ENCODE measurements around the gene DBX1.
"Not testable (repeated sequence)": the region's sequence is repeated elsewhere in the genome, so short reads cannot be mapped to it uniquely, and the experiment has no call there.

DBX1 gene

GRCh38 chr11:20161230-20161918 lies 1.1 kb upstream of the DBX1 start:
- DNase-seq (ENCODE audit: low read depth): no peak

GRCh38 chr11:20159466-20160381 lies 551 bp downstream of the DBX1 start:
- no peak for DNase-seq (ENCODE audit: low read depth)

DNA sequence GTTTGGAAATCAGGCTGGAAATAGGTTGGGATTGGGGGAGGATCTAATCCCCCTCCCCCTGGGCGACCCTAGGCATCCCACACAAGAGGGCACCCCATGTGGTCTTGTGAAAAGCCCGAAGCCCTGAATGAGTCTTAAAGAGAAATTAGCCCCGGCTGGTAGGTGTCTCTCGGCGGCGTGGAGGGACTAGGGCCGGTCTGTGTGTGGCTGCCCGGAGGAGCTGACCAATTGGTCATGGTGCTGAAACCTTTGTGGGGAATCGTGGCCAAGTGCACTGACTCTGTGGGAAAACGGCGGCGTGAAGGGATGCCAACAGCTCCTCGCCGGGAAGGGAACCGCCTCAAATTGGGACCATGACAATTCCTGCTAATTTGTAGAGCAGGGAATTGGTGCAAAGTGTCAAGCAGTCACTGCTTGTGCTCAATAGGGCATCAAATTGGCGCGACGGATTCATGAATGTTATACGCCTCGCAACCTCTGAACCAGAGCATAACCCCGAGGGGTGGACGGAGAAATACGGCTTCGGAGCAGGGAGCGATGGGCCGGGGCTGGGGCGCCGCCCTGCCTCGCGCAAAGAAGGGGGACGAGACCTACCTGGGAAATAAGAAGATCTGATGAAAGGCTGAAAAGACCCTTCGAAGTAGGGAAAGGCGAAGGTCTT lies 1.5 kb downstream of the DBX1 start:
- no peak for DNase-seq (ENCODE audit: low read depth)

DNA sequence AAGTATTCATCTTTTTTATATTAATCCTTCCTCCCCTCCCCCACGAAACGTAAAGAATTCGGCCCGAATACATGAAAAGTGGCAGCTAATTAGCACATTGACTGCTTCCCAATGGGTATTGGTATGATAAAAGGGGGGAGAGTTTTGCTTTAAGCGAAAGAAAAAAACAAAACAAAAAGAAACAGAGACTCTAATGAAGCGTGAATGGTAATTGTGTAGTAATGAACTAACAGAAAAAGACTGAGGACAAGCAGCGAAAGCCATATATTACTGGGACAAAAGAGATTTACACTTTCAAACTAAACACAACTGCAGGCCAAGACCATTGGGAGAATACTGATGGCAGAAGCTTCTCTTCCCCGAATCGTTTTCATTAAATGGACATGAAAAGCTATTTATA lies 2.5 kb downstream of the DBX1 start:
- no peak for DNase-seq (ENCODE audit: low read depth)

DNA sequence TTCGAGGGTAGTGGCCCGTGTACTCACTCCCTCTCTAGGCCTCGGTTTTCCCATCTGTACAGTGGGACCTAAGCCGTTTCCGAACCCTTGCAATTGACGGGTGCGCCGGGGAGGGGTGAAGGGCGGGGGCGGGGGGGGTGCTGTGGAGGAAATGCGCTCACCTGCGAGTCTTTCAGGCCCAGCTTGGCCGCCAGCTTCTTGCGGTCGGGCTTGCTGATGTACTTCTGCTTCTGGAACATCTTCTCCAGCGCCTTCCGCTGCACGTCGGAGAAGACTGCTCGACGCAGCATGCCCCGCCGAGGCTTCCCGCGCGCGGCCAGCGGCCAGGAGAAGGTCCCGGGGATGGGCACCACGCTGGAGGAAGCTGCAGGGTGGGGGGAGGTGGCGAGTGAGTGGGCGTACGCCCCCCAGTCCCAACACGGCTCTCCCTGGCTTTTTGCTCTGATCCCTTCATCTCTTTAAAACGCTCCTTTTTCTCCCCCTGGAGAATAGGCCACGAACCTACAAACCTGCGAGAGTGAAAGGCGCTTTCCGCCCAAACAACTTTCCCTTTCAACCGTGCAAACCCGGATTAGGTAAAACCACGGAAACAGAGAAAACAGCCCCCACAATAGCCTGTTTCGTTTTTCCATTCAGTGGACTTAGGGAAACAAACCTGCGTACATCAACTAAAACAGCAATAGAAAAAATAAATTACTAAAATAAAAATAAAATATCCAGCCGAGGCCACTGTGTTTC lies 3.2 kb downstream of the DBX1 start:
- DNase-seq (ENCODE audit: low read depth): no peak

- DNase-seq (ENCODE audit: low read depth): no peak
These were observed 3.9 kb downstream of the DBX1 start for GRCh38 chr11:20156280-20156875.

DNA sequence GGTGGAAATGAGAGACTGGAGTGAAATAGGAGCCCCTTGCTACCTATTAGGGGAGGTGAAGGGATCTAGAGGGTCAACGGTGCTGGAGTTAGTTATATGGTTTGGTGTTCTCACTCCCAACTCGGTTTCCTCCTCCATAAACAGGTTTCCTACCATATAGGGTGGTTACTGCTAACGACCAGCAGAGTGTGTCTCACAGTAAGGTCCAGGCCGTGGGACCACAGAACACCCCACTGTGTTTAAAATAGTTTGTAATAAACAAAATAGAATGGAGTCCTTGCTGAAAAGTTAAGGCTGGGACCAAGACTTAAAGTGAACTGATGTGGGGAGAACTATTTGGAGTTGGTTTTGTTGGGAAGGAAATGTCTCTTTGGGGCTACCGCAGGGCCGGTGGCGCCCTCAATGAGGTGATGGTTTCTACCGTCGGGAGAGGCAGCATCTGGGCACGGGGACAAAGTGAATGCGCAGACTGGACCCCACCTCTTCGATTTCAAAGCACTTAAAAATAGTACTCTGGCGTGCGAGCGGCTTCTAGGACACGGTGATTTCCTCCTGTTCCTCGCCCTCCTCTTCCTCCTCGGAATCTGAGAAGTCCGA lies 4.5 kb downstream of the DBX1 start:
- no peak for DNase-seq (ENCODE audit: low read depth)

GRCh38 chr11:20154381-20154780 lies 5.9 kb downstream of the DBX1 start:
- no peak for DNase-seq (ENCODE audit: low read depth)

DNA sequence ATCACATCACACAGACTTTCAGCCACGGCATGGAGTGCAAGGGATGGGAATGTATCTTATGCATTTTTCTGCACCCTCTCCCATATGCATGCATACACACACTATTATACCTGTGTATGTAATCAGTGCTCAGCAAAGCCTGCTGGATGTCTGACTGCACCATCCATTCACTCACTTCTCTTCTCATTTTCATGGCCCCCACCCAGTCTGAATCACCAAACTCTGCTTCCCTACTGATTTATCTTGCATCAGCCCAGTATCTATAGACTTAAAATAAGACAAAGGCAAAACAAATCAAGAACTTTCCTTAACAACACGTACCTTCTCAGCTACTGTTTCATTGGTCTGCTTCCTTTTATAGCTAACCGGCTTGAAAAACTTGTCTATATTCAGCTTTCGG lies 21.6 kb downstream of the DBX1 start:
- no peak for DNase-seq (ENCODE audit: low read depth)

GRCh38 chr11:20137637-20138036 lies 22.6 kb downstream of the DBX1 start:
- no peak for DNase-seq (ENCODE audit: low read depth)

DNA sequence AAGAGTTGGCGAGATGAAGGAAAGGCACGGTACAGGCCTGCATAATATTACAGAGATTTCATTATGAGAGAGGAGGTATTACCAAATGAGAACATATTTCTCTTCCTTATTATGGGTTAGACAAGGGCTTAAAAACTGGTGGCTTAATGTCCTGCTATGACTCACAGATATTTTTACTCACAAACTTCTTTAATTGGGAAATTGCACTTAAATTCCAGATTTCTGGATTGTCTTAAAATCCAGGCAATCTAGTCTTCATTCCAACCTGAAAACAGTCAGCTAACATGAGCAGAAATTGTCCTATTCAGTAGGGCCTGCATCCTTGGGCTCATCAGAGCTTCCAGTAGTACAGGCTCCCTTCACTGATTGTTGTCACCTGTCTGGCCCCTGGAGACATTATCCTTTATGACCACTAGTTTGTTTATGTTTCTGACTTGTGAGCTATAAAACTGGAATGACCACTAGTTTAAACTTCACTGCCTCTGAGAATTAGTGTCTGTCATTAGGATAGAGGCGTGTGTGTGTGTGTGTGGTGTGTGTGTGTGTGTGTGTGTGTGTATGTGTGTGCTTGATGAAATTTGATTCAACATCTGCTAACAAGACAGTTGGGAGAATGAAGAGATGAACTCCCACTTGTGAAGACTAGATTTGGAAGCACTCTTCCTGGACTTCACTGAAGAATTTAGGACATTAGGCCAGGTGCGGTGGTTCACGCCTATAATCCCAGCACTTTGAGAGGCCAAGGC lies 25.1 kb downstream of the DBX1 start:
- DNase-seq (ENCODE audit: low read depth): no peak

- no peak for DNase-seq (ENCODE audit: low read depth)
These were observed 27.6 kb downstream of the DBX1 start for GRCh38 chr11:20132667-20133039.

- peak; percentile 9 for DNase-seq (ENCODE audit: low read depth)
These were observed 28.2 kb downstream of the DBX1 start for GRCh38 chr11:20131788-20132666.

- no peak for DNase-seq (ENCODE audit: low read depth)
These were observed 30.6 kb downstream of the DBX1 start for GRCh38 chr11:20129665-20130064.

GRCh38 chr11:20128528-20128825 lies 31.8 kb downstream of the DBX1 start:
- DNase-seq (ENCODE audit: low read depth): not testable (repeated sequence)

DNA sequence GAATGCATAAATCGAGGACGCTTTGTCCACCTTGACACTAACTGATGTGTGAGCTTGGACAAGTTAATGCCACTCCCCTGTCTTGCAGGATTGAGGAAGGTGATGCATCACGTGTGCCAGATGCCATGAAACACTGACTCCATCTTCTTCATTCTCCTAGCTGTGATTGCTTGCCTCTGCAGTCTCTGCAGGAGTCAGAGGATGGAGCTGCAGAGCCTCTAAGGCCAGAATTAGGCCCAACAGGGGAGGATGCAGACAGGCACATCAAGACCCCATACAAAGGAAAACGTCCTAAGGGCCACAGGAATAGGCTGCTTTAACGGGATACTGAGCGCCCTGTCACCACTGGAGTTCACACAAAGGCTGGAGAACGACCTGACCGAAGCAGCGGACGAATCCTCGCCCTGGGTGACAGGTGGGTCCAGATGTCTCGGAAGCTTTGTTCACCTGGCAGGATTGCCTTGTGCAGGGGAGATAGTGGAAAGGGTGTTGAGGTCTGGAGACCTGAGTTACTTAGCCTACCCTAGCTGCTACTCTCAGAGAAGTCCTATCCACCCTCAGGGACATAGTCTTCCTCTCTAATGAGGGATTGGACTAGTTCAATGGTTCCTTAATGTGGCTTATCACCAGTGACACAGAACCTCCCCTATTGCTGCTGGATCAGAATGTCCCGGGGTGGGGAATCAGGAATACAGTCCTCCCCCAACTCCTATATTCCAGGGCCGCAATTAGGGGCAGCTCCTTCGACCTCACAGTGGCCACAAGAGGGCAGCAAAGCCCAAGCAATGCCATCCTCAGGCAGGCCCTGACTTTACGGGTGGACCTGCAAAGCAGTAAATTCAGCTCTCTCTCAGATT lies 32.4 kb downstream of the DBX1 start:
- DNase-seq (ENCODE audit: low read depth): peak; percentile 14

DNA sequence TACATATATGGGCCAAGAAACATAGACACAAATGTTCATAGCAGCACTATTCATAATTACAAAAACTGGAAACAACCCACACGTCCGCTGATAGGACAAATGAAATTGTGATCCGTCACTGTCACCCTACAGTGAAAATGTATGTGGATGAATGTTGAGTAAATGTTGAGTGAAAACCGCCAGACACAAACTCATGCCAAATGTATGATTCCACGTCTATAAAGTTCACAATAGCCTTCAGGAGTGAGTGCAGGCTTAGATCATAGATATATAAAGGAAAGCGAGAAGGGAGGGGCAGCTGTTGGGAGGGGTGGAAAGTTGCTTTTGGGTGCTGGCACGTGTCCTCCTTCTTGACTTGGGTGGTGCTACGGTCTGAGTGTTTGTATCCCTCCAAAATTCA lies 33.6 kb downstream of the DBX1 start:
- DNase-seq (ENCODE audit: low read depth): no peak

DNA sequence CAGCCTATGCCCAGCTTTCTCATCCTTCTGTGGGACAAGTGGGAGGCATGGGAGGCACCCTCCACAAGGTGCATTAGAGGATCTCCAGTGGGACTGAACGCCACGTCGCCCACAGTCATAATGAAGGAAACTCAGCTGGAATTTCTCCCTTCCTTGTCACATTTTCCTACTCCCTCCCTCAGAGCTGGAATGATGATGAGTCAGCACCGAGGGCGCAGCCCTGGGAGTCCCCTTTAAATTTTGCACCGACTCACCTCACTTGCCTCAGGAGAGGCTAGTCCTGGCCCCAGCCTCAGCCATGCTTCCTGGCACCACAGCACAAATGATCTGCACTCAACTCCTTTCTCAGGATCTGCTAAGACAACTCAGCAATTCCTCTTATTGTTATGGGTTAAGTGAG lies 34.3 kb downstream of the DBX1 start:
- DNase-seq (ENCODE audit: low read depth): no peak

- DNase-seq (ENCODE audit: low read depth): no peak
These were observed 38.1 kb downstream of the DBX1 start for GRCh38 chr11:20122131-20122530.

All from CMK (cell line).